Measurements from ENCODE around the gene TAS1R2. TPM values are rescaled to one million over a fixed set of nuclear protein-coding genes. Genes with fewer than 3 reads are reported as not detected.

Gene TAS1R2
- total and polyA plus RNA-seq, 12 donors, result not detected

DNA sequence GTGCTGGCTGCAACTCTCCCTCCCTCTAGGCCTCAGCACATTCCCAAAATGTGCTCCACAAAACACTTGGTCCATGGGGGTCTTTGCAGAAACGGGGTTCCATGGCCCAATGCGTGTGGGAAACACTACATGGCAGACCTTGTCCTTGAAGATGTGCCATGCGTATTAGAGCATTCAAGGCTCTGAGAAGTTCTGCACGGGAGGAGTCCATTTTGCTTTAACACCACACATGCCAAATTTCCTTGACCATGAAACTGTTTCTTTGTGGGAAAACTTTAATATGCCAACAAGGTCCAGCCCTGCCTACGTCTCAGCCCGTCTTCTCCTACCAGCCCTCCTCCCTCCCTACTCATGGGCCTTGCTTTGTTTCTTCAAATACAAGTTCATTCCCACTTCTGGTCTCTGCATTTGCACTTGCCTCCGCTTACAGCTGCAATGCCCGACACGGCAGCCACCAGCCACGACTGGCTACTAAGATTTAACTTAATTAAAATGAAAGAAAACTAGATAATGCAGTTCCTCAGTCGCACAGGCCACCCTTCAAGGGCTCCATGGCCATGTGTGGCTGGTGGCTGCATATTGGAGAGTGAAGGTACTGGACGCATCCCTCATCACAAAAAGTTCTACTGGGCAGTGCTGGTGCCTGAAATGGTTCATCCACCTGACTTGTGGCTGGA, 19.2 kb upstream of the TAS1R2 start:
- Histone ChIP-seq H3K9me3 (replicated peaks in 1 of 3) (no peaks in the 10 kb centered on the region), H3K4me3 (no peak overlapping the region), H3K27ac (no peak overlapping the region), H3K36me3 (replicated peaks in 1 of 2) (no peaks in the 10 kb centered on the region), H3K4me1 (replicated peaks in 1 of 2) (peaks cover 0 to 3% of the 10 kb centered on the region in 2 donors), H3K27me3 (no peaks in the 10 kb centered on the region)
- intact Hi-C loops (cut with DNase I), result loop anchor here (5.0 to 10.0 kb wide), 2 partner anchors 174 to 281 kb away; no protein-coding TSS in a partner anchor
- no peak for TF ChIP-seq POLR2A (IDR thresholded peaks at IDR 0.05)
- TF ChIP-seq, protein P1, sequence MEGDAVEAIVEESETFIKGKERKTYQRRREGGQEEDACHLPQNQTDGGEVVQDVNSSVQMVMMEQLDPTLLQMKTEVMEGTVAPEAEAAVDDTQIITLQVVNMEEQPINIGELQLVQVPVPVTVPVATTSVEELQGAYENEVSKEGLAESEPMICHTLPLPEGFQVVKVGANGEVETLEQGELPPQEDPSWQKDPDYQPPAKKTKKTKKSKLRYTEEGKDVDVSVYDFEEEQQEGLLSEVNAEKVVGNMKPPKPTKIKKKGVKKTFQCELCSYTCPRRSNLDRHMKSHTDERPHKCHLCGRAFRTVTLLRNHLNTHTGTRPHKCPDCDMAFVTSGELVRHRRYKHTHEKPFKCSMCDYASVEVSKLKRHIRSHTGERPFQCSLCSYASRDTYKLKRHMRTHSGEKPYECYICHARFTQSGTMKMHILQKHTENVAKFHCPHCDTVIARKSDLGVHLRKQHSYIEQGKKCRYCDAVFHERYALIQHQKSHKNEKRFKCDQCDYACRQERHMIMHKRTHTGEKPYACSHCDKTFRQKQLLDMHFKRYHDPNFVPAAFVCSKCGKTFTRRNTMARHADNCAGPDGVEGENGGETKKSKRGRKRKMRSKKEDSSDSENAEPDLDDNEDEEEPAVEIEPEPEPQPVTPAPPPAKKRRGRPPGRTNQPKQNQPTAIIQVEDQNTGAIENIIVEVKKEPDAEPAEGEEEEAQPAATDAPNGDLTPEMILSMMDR (IDR thresholded peaks at IDR 0.05), result no peak
- DNase-seq, result no peak
- 81 to 86% (median 85%) methylated on average over 11 to 12 of the region's 12 CpGs for WGBS, 4 donors

DNA sequence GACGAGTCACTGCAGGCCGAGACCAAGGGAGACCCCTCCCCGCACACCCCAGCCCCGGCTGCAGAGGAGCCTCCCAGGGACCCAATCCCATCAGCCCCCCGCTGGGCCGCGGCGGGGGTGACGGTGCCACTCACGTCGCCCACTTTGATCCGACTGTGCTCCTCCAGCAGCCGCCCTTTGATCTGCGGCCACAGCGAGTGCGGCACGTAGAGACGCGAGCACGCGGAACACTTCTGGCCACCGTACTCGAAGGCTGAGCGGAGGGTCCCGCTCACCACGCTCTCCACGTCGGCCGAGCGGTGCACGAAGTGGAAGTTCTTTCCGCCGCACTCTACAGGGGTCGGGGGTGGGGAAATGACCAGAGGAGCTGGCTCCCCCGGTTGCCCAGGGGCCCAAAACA, 17.8 kb upstream of the TAS1R2 start:
- TF ChIP-seq, protein P1 (IDR thresholded peaks at IDR 0.05), result no peak
- TF ChIP-seq POLR2A (IDR thresholded peaks at IDR 0.05), result no peak
- WGBS, 4 donors, result 87 to 93% (median 91%) methylated on average over 14 to 35 of the region's 35 CpGs
- no peak for DNase-seq
- Histone ChIP-seq H3K27ac (no peak overlapping the region), H3K36me3 (replicated peaks in 1 of 2) (no peaks in the 10 kb centered on the region), H3K27me3 (no peaks in the 10 kb centered on the region), H3K4me3 (no peak overlapping the region), H3K9me3 (replicated peaks in 1 of 3) (no peaks in the 10 kb centered on the region), H3K4me1 (replicated peaks in 1 of 2) (peaks cover 0 to 2% of the 10 kb centered on the region in 2 donors)
- intact Hi-C loops (cut with DNase I), result loop anchor here (5.0 to 10.0 kb wide), 2 partner anchors 172 to 280 kb away; no protein-coding TSS in a partner anchor

DNA sequence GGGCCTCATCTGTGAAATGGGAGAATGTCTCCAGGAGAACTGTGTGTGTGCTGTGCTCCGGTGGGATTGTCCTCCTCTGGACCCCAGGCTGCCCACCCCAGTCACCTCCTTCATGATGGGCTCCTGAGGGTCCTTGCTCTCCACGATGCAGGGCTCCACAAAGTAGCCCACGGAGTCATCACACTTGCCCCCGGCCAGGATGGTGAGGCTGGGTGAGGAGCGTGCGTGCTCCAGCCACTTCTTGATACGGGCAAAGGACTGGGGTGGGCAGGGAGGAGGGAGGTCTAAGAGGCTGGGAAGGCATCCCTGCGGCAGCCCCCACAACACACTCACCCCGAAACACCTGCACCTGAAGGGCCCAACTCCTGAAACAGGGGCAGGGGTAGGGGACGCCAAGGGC, 16.8 kb upstream of the TAS1R2 start:
- intact Hi-C loops (cut with DNase I), result loop anchor here (5.0 to 10.0 kb wide), 2 partner anchors 171 to 279 kb away; no protein-coding TSS in a partner anchor
- no peaks in the 10 kb centered on the region for H3K36me3 ChIP-seq (replicated peaks in 1 of 2)
- WGBS, 4 donors, result 87 to 91% (median 91%) methylated on average over 5 to 10 of the region's 10 CpGs
- H3K4me1 ChIP-seq (replicated peaks in 1 of 2), result no peaks in the 10 kb centered on the region
- H3K4me3 ChIP-seq, result no peak overlapping the region
- no peak overlapping the region for H3K27ac ChIP-seq
- TF ChIP-seq, protein P1 (IDR thresholded peaks at IDR 0.05), result no peak
- no peak for TF ChIP-seq POLR2A (IDR thresholded peaks at IDR 0.05)
- no peak for DNase-seq
- no peaks in the 10 kb centered on the region for H3K9me3 ChIP-seq (replicated peaks in 1 of 3)
- no peaks in the 10 kb centered on the region for H3K27me3 ChIP-seq

DNA sequence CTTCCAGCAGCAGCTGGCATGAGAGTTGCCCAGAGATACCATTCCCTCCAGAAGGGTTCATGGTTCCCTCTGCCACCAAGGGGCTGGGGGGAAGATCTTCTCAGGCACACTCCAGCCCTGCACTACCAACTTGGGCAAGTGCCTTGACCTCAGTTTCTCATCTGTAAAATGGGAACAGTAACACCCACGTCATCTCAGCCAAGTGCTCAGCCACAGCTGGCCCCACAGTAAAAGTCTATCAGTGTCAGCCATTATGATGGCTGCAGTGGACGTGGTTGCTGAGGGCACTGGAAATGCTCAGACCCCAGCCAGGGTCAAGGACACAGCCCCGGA, 16.3 kb upstream of the TAS1R2 start:
- intact Hi-C loops (cut with DNase I), result loop anchor here (5.0 to 10.0 kb wide), 2 partner anchors 171 to 278 kb away; no protein-coding TSS in a partner anchor
- Histone ChIP-seq H3K27me3 (no peaks in the 10 kb centered on the region), H3K36me3 (replicated peaks in 1 of 2) (no peaks in the 10 kb centered on the region), H3K4me3 (no peak overlapping the region), H3K9me3 (replicated peaks in 1 of 3) (no peaks in the 10 kb centered on the region), H3K27ac (no peak overlapping the region), H3K4me1 (replicated peaks in 1 of 2) (no peaks in the 10 kb centered on the region)
- no peak for TF ChIP-seq POLR2A (IDR thresholded peaks at IDR 0.05)
- TF ChIP-seq, protein P1 (IDR thresholded peaks at IDR 0.05), result no peak
- no peak for DNase-seq
- WGBS, 4 donors, result 54 to 77% (median 64%) methylated on average over 2 to 3 of the region's 3 CpGs

Measured in adrenal gland (tissue), 12 donors.